IMR-90 (cell line): ENCODE data around the gene DCUN1D4.

Experiments used
- RAD21 ChIP-seq: IDR thresholded peaks from 2 replicates; pipeline ENCODE4 v1.6.1; 2012; ENCODE audit warnings: low read length, improper control_type of control experiment
- TF ChIP-seq, protein P1 (sequence below): conservative IDR thresholded peaks from 2 replicates; pipeline ENCODE4 v1.5.1; 2012; ENCODE audit warnings: mild to moderate bottlenecking, low read depth, low read length, improper control_type of control experiment

DNA sequence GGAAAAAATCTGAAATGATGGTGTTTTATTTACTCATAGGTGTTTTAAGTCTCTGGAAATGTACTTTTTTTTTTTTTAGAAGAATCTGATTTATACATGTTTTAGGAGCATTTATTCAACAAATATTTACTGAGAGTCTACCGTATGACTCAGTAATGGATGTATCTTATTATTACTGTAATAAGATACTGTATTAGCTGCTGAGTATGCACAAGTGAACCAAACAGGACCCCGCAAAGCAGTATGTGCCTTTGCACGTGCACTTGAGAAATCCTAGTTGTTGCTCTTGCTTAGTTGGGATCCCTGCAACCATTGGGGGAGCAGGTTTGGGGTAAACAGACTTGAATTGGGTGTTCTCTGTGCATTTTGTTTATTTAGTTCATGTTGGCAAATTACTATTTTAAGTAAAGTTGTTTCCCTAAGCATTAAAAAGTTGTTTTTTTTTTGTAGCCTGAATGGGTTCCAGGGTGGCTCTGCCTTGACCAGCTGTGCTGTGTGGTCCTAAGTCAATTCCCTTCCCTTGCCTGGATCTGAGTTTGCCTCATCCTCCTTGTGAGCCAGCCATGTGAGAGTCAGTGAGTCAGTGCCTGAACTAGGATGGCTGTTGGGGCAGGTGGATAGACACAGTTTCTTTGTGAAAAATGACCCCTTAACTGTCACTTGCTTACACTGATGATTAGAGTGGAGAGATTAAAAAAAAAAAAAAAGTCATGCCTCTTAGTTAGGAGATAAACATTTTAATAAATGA, 27.7 kb downstream of the DCUN1D4 start:
- TF ChIP-seq, protein P1, sequence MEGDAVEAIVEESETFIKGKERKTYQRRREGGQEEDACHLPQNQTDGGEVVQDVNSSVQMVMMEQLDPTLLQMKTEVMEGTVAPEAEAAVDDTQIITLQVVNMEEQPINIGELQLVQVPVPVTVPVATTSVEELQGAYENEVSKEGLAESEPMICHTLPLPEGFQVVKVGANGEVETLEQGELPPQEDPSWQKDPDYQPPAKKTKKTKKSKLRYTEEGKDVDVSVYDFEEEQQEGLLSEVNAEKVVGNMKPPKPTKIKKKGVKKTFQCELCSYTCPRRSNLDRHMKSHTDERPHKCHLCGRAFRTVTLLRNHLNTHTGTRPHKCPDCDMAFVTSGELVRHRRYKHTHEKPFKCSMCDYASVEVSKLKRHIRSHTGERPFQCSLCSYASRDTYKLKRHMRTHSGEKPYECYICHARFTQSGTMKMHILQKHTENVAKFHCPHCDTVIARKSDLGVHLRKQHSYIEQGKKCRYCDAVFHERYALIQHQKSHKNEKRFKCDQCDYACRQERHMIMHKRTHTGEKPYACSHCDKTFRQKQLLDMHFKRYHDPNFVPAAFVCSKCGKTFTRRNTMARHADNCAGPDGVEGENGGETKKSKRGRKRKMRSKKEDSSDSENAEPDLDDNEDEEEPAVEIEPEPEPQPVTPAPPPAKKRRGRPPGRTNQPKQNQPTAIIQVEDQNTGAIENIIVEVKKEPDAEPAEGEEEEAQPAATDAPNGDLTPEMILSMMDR = no peak
- TF ChIP-seq RAD21 = no peak
